Suprapubic skin (tissue), 4 donors: ENCODE data around the gene DNAI1.
"Not testable (repeated sequence)": the region's sequence is repeated elsewhere in the genome, so short reads cannot be mapped to it uniquely, and the experiment has no call there.

Source experiments
- CTCF ChIP-seq, 2 donors: fragments of 200-600 bp in 1 of 2; fragments of 450-650 bp in 1 of 2; sonication (generic) in 1 of 2; IDR thresholded peaks; one replicate each; pipeline ENCODE4 v1.5.1; 2016 to 2019; ENCODE audit warnings: antibody characterized with exemption in 2 of 2, mild to moderate bottlenecking in 1 of 2, moderate library complexity in 1 of 2
- POLR2A ChIP-seq, 2 donors: fragments of 450-650 bp; IDR thresholded peaks; one replicate each; pipeline ENCODE4 v1.6.1; 2017; ENCODE audit warnings: antibody characterized with exemption in 2 of 2, mild to moderate bottlenecking in 2 of 2, moderate library complexity in 2 of 2
- POLR2AphosphoS5 ChIP-seq, 3 donors: sonication (generic); formaldehyde crosslinking; IDR thresholded peaks; one replicate each; pipeline ENCODE4 v1.6.1; 2017; ENCODE audit warnings: antibody characterized with exemption in 3 of 3

GRCh38 chr9:34437926-34438307 is 20.7 kb upstream of the DNAI1 start:
- TF ChIP-seq CTCF, POLR2AphosphoS5, POLR2A (IDR thresholded peaks at IDR 0.05): not testable (repeated sequence)
